Smooth muscle cell (in vitro differentiated cells): ENCODE measurements around the gene UQCRH. TPM values are rescaled to one million over a fixed set of nuclear protein-coding genes. Genes with fewer than 3 reads are reported as not detected.
"Not testable (repeated sequence)": the region's sequence is repeated elsewhere in the genome, so short reads cannot be mapped to it uniquely, and the experiment has no call there.

Source experiments
- DNase-seq: peaks from one replicate; lab custom pipeline; 2025; ENCODE audit not compliant: unreplicated experiment; lab: John Stamatoyannopoulos, UW
- H2AFZ ChIP-seq: fragments of 200-600 bp; sonication (generic); 2 replicates; pipeline ENCODE4 v1.6.0; 2016; ENCODE audit warnings: antibody characterized with exemption, low read depth, mild to moderate bottlenecking
- H3F3A ChIP-seq: fragments of 200-600 bp; sonication (generic); 2 replicates; pipeline ENCODE4 v1.6.0; 2017; ENCODE audit warnings: antibody characterized with exemption, low read depth
- H3K27ac ChIP-seq: fragments of 200-600 bp; sonication (generic); 2 replicates; pipeline ENCODE4 v1.5.1; 2016; ENCODE audit warnings: low read depth, mild to moderate bottlenecking
- H3K27me3 ChIP-seq: fragments of 200-600 bp; sonication (generic); 2 replicates; pipeline ENCODE4 v1.6.1; 2016; ENCODE audit warnings: low read depth, mild to moderate bottlenecking
- H3K36me3 ChIP-seq: fragments of 200-600 bp; sonication (generic); 2 replicates; pipeline ENCODE4 v1.5.1; 2016; ENCODE audit warnings: low read depth
- H3K4me1 ChIP-seq: fragments of 200-600 bp; sonication (generic); 2 replicates; pipeline ENCODE4 v1.5.1; 2016; ENCODE audit warnings: low read depth
- H3K4me2 ChIP-seq: fragments of 200-600 bp; sonication (generic); 2 replicates; pipeline ENCODE4 v1.6.0; 2016; ENCODE audit warnings: mild to moderate bottlenecking
- H3K4me3 ChIP-seq: fragments of 200-600 bp; sonication (generic); 2 replicates; pipeline ENCODE4 v1.5.1; 2016; ENCODE audit warnings: mild to moderate bottlenecking
- H3K79me2 ChIP-seq: fragments of 200-600 bp; sonication (generic); 2 replicates; pipeline ENCODE4 v1.6.0; 2016; ENCODE audit warnings: low read depth, mild to moderate bottlenecking
- H3K9ac ChIP-seq: fragments of 200-600 bp; sonication (generic); 2 replicates; pipeline ENCODE4 v1.6.0; 2016; ENCODE audit warnings: low read depth
- H3K9me3 ChIP-seq: fragments of 200-600 bp; sonication (generic); replicated peaks from 2 replicates; pipeline ENCODE4 v1.5.1; 2016; ENCODE audit warnings: low read depth
- H4K20me1 ChIP-seq: fragments of 200-600 bp; sonication (generic); 2 replicates; pipeline ENCODE4 v1.6.0; 2016; ENCODE audit warnings: low read depth
- WGBS: methylation state at CpG from one replicate; pipeline ENCODE4 v1.1.7; 2016; ENCODE audit warnings: low lambda C conversion rate; 5-methylcytosine and 5-hydroxymethylcytosine counted together
- polyA plus RNA-seq: library from polyadenylated mRNA; unstranded; fragments of >200 nt; fragmentation: Nextera tagmentation; extraction: Ambion mirVana; gene quantifications from 2 replicates; pipeline ENCODE4 v1.2.1, GENCODE V29; 2016
- total RNA-seq: library from RNA; depleted of rRNA; stranded (reverse); fragments of >200 nt; gene quantifications from 2 replicates; pipeline ENCODE4 v1.2.3, GENCODE V29; 2014
- TF ChIP-seq, protein P1 (sequence below): fragments of 200-600 bp; sonication (generic); IDR thresholded peaks from 2 replicates; pipeline ENCODE4 v1.5.1; 2017; ENCODE audit warnings: borderline replicate concordance, mild to moderate bottlenecking, antibody characterized with exemption; ENCODE audit not compliant: insufficient read depth, poor library complexity, severe bottlenecking

Gene UQCRH
- total and polyA plus RNA-seq, 2 experiments from 2014 or later = 284 to 652 TPM

DNA sequence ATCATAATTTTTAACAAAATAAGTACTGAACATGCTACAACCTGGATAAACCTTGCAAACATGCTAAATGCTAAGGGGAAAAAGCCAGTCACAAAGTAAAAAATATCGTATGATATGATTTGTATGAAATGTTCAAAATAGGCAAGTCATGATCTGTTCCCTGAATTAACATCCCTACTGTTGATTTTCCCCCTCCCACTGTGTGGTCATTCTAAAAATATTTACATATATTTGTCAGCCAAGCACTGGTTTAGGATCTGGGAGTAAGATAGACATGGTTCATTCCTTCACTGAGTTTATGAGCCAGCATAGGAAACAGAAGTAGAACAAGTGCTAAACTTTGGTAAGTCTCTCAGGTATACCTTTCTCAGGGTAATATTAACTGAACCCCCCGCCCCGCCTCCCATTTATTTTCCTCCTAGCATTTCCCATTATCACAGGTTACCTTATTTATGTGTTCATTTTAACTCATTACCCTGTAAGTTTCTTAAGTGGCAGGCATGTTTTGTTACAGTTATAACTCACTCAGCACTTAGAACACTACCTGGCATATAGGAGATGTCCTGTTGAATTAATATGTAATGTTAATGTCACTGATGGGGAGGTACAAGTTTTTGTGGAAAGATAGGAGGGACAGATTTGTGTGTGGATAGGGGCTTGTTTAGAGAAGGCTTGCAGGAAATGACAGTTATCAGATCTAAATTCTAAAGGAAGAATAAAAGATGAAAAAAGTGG lies 12.3 kb downstream of the UQCRH start:
- no peak overlapping the region for H2AFZ ChIP-seq
- no peak overlapping the region for H3K4me3 ChIP-seq
- WGBS = 97% methylated on average over 3 of the region's 3 CpGs
- peaks cover 24% of the 10 kb centered on the region for H3K36me3 ChIP-seq
- H4K20me1 ChIP-seq = no peaks in the 10 kb centered on the region
- no peaks in the 10 kb centered on the region for H3F3A ChIP-seq
- TF ChIP-seq, protein P1, sequence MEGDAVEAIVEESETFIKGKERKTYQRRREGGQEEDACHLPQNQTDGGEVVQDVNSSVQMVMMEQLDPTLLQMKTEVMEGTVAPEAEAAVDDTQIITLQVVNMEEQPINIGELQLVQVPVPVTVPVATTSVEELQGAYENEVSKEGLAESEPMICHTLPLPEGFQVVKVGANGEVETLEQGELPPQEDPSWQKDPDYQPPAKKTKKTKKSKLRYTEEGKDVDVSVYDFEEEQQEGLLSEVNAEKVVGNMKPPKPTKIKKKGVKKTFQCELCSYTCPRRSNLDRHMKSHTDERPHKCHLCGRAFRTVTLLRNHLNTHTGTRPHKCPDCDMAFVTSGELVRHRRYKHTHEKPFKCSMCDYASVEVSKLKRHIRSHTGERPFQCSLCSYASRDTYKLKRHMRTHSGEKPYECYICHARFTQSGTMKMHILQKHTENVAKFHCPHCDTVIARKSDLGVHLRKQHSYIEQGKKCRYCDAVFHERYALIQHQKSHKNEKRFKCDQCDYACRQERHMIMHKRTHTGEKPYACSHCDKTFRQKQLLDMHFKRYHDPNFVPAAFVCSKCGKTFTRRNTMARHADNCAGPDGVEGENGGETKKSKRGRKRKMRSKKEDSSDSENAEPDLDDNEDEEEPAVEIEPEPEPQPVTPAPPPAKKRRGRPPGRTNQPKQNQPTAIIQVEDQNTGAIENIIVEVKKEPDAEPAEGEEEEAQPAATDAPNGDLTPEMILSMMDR = no peak
- no peak overlapping the region for H3K27ac ChIP-seq
- no peaks in the 10 kb centered on the region for H3K27me3 ChIP-seq
- H3K4me2 ChIP-seq = no peak overlapping the region
- H3K9me3 ChIP-seq = no peaks in the 10 kb centered on the region
- H3K9ac ChIP-seq = no peak overlapping the region
- no peaks in the 10 kb centered on the region for H3K4me1 ChIP-seq
- no peaks in the 10 kb centered on the region for H3K79me2 ChIP-seq
- DNase-seq = no peak

DNA sequence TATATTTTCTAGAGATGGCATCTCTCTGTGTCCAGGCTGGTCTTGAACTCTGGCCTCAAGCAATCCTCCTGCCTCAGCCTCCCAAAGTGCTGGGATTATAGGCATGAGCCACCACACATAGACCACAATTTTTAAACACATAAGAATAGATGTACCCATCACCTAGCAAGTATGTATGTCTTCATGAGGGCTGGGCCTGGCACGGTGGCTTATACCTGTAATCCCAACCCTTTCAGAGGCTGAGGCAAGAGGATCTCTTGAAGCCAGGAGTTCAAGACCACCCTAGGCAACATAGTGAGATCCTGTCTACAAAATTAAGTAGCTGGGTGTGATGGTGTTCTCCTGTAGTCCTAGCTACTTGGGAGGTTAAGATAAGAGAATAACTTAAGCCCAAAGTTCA lies 13.8 kb downstream of the UQCRH start:
- Histone ChIP-seq H3K4me2 (no peak overlapping the region), H3K9me3 (no peaks in the 10 kb centered on the region), H3K27me3 (no peaks in the 10 kb centered on the region), H3F3A (no peaks in the 10 kb centered on the region), H2AFZ (no peak overlapping the region), H3K79me2 (no peaks in the 10 kb centered on the region), H3K36me3 (peaks cover 12% of the 10 kb centered on the region), H4K20me1 (no peaks in the 10 kb centered on the region), H3K9ac (no peak overlapping the region), H3K27ac (no peak overlapping the region), H3K4me1 (no peaks in the 10 kb centered on the region), H3K4me3 (no peak overlapping the region)
- DNase-seq = no peak
- TF ChIP-seq, protein P1 = no peak
- WGBS = 87% methylated on average over 1 of the region's 1 CpG

DNA sequence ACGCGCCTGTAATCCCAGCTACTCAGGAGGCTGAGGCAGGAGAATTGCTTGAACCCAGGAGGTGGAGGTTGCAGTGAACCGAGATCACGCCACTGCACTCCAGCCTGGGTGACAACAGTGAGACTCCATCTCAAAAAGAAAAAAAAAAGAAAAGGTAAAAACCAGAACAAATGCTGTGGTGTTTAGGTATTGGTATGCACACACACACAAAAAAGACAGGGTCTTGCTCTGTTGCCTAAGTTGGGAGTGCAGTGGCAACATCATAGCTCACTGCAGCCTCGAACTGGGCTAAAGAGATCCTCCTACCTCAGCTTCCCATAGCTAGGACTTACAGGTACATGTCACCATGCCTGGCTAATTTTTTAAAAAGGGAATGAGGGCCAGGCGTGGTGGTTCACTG lies 15.8 kb downstream of the UQCRH start:
- H3K4me2 ChIP-seq, DNase-seq, H4K20me1 ChIP-seq, H3K27me3 ChIP-seq, H3K36me3 ChIP-seq, H3F3A ChIP-seq, H3K79me2 ChIP-seq, H3K27ac ChIP-seq, H3K9ac ChIP-seq, H3K4me1 ChIP-seq, H3K4me3 ChIP-seq, H2AFZ ChIP-seq, H3K9me3 ChIP-seq: not testable (repeated sequence)
- 92% methylated on average over 6 of the region's 6 CpGs for WGBS

DNA sequence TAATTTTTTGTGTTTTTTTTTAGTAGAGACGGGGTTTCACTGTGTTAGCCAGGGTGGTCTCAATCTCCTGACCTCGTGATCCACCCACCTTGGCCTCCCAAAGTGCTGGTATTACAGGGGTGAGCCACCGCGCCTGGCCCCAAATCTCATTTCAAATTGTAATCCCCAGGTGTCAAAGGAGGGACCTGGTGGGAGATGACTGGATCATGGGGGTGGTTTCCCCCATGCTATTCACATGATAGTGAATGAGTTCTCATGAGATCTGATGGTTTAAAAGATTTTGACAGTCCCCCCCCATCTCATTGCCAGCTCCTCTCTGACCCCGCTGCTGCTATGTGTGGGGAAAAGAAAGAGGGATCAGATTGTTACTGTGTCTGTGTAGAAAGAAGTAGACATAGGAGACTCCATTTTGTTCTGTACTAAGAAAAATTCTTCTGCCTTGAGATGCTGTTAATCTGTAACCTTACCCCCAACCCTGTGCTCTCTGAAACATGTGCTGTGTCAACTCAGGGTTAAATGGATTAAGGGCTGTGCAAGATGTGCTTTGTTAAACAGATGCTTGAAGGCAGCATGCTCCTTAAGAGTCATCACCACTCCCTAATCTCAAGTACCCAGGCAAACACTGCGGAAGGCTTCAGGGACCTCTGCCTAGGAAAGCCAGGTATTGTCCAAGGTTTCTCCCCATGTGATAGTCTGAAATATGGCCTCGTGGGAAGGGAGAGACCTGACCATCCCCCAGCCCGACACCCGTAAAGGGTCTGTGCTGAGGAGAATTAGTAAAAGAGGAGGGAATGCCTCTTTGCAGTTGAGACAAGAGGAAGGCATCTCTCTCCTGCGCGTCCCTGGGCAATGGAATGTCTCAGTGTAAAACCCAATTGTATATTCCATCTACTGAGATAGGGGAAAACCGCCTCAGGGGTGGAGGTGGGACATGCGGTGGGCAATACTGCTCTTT lies 16.7 kb downstream of the UQCRH start:
- not testable (repeated sequence) for H3K27ac ChIP-seq, H3K4me3 ChIP-seq
- 64% methylated on average over 13 of the region's 13 CpGs for WGBS

DNA sequence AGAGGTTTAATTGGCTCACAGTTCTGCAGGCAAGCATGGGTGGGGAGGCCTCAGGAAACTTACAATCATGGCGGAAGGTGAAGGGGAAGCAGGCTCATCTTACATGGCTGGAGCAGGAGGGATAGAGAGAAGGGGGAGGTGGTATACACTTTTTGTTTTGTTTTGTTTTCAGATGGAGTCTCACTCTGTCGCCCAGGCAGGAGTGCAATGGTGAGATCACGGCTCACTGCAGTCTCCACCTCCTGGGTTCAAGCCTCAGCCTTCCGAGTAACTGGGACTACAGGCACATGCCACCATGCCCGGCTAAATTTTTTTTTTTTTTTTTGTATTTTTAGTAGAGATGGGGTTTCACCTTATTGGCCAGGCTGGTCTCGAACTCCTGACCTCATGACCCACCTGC lies 18.7 kb downstream of the UQCRH start:
- H3F3A ChIP-seq, H3K4me3 ChIP-seq, H3K27ac ChIP-seq, H3K27me3 ChIP-seq, H3K36me3 ChIP-seq, H3K4me2 ChIP-seq, H4K20me1 ChIP-seq, H3K4me1 ChIP-seq, H3K9ac ChIP-seq, H3K9me3 ChIP-seq, DNase-seq, H3K79me2 ChIP-seq, H2AFZ ChIP-seq: not testable (repeated sequence)
- 95% methylated on average over 6 of the region's 6 CpGs for WGBS

More for the DNA sequence above, 16.7 kb downstream of the UQCRH start:
- not testable (repeated sequence) for H3K36me3 ChIP-seq, H3K27me3 ChIP-seq, H3F3A ChIP-seq, H3K79me2 ChIP-seq, H3K9ac ChIP-seq, H4K20me1 ChIP-seq, DNase-seq, H2AFZ ChIP-seq, H3K4me1 ChIP-seq, H3K4me2 ChIP-seq, H3K9me3 ChIP-seq

DNA sequence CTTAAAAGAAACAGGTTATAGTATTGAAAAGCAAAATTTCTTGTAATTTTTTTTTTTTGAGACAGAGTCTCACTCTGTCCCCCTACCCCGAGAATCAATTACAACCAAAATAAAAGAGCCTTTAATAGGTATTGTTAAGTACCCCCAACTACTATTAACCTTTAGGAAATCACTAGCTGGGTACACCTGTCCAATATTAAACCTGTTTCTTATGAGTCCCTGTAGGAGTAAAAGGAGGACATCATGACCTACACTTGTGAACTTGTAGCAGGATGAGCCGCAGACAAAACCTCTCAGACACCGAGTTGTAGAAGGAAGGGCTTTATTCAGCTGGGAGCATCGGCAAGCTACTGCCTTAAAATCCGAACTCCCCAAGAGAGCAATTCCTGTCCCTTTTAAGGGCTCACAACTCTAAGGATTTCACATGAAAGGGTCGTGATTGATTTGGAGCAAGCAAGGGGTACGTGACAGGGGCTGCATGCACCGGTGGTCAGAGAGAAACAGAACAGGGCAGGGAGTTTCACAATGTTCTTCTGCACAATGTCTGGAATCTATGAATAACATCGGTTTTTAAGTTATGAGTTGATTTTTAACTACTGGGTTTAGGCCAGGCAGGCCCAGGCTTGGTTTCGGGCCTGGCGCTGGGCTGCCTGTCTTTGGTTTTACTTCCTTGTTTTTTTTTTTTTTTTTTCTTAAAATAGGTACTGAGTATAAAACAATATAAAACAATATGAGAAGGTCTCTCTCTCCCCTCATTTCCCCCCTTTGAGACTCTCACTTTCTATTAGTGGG lies 22.0 kb downstream of the UQCRH start:
- not testable (repeated sequence) for H3K4me1 ChIP-seq, H3K4me3 ChIP-seq, H3K27ac ChIP-seq, H3K27me3 ChIP-seq, H3F3A ChIP-seq, H2AFZ ChIP-seq, H3K4me2 ChIP-seq, H4K20me1 ChIP-seq, H3K36me3 ChIP-seq, DNase-seq, H3K9me3 ChIP-seq, H3K9ac ChIP-seq, H3K79me2 ChIP-seq
- WGBS = 93% methylated on average over 11 of the region's 11 CpGs
